Osteocyte (in vitro differentiated cells): ENCODE measurements around the gene LRRTM1. TPM values are rescaled to one million over a fixed set of nuclear protein-coding genes. Genes with fewer than 3 reads are reported as not detected.

Source experiments
- DNase-seq: peaks from one replicate; pipeline ENCODE4 v3.0.0; 2021; ENCODE audit warnings: mixed read lengths; ENCODE audit not compliant: unreplicated experiment; ENCODE audit errors: extremely low spot score
- H3K27ac Mint-ChIP-seq: one replicate; pipeline ENCODE4 v1.8.0; 2021; ENCODE audit warnings: mild to moderate bottlenecking, mixed read lengths; ENCODE audit not compliant: unreplicated experiment
- H3K27me3 Mint-ChIP-seq: one replicate; pipeline ENCODE4 v1.8.0; 2021; ENCODE audit warnings: mixed read lengths; ENCODE audit not compliant: unreplicated experiment
- H3K36me3 Mint-ChIP-seq: one replicate; pipeline ENCODE4 v1.8.0; 2021; ENCODE audit warnings: mixed read lengths; ENCODE audit not compliant: unreplicated experiment
- H3K4me1 Mint-ChIP-seq: one replicate; pipeline ENCODE4 v1.8.0; 2021; ENCODE audit warnings: mixed read lengths; ENCODE audit not compliant: unreplicated experiment
- H3K4me3 Mint-ChIP-seq: one replicate; pipeline ENCODE4 v1.8.0; 2021; ENCODE audit warnings: mild to moderate bottlenecking, moderate library complexity, mixed read lengths; ENCODE audit not compliant: unreplicated experiment
- H3K9me3 Mint-ChIP-seq: one replicate; pipeline ENCODE4 v1.8.0; 2021; ENCODE audit warnings: mixed read lengths; ENCODE audit not compliant: unreplicated experiment
- total RNA-seq: library from RNA; stranded (reverse); gene quantifications from 2 replicates; pipeline ENCODE4 v1.2.1, GENCODE V29; 2021
- TF ChIP-seq, protein P1 (sequence below): fragments of 200-600 bp; sonication (generic); IDR thresholded peaks from 2 replicates; pipeline ENCODE4 v1.5.0; 2021; ENCODE audit warnings: antibody characterized with exemption, mild to moderate bottlenecking, moderate library complexity

Gene LRRTM1
- total RNA-seq, 1 donor from 2014 or later = not detected

DNA sequence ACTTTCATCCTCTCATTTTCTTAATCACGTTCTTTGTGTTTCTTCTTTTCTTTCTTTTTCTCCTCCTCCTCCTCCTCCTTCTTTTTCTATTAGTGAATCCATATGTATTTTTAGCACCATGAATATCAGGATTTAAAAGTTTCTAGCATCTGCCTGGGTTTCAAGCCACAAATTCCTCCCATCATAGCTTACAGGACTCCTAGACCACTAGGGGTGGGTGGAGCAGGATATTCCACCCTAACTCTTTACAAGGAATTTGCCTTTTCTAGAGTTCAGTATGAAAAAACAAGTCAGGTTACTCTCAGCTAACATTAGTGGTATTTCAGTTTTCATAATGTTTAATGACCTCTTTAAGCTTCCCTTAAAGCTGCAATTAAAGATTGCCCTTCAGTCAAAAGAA lies 19.1 kb upstream of the LRRTM1 start:
- H3K4me1 Mint-ChIP-seq = no peaks in the 10 kb centered on the region
- no peak overlapping the region for H3K4me3 Mint-ChIP-seq
- no peaks in the 10 kb centered on the region for H3K36me3 Mint-ChIP-seq
- TF ChIP-seq, protein P1, sequence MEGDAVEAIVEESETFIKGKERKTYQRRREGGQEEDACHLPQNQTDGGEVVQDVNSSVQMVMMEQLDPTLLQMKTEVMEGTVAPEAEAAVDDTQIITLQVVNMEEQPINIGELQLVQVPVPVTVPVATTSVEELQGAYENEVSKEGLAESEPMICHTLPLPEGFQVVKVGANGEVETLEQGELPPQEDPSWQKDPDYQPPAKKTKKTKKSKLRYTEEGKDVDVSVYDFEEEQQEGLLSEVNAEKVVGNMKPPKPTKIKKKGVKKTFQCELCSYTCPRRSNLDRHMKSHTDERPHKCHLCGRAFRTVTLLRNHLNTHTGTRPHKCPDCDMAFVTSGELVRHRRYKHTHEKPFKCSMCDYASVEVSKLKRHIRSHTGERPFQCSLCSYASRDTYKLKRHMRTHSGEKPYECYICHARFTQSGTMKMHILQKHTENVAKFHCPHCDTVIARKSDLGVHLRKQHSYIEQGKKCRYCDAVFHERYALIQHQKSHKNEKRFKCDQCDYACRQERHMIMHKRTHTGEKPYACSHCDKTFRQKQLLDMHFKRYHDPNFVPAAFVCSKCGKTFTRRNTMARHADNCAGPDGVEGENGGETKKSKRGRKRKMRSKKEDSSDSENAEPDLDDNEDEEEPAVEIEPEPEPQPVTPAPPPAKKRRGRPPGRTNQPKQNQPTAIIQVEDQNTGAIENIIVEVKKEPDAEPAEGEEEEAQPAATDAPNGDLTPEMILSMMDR = no peak
- no peaks in the 10 kb centered on the region for H3K9me3 Mint-ChIP-seq
- H3K27me3 Mint-ChIP-seq = no peaks in the 10 kb centered on the region
- DNase-seq = no peak
- H3K27ac Mint-ChIP-seq = no peak overlapping the region

DNA sequence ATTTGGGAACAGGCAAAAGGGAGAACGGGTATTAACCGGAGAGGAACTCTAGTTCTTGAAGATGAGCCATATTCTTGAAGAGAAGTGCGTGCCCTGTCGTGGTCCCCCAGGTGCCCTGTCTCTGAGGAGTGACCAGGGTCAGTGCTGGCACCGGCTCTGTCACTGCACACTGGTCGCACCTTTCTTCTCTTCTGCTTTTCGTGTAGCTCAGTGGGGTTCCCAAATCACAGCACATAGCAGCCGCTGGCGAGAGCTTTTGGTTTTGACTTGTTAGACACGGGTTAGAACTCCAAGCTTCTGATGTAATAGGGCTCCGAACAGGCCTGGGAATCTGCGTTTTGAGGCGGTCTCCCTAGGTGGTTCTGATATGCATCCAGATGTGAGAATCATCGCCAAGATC lies 18.4 kb upstream of the LRRTM1 start:
- no peaks in the 10 kb centered on the region for H3K36me3 Mint-ChIP-seq
- no peak for DNase-seq
- no peak overlapping the region for H3K27ac Mint-ChIP-seq
- TF ChIP-seq, protein P1 = no peak
- no peak overlapping the region for H3K4me3 Mint-ChIP-seq
- H3K4me1 Mint-ChIP-seq = no peaks in the 10 kb centered on the region
- no peaks in the 10 kb centered on the region for H3K9me3 Mint-ChIP-seq
- no peaks in the 10 kb centered on the region for H3K27me3 Mint-ChIP-seq

- no peak overlapping the region for H3K4me3 Mint-ChIP-seq
- no peak overlapping the region for H3K27ac Mint-ChIP-seq
- H3K4me1 Mint-ChIP-seq = no peaks in the 10 kb centered on the region
- TF ChIP-seq, protein P1 = no peak
- H3K36me3 Mint-ChIP-seq = no peaks in the 10 kb centered on the region
- DNase-seq = no peak
- H3K9me3 Mint-ChIP-seq = peaks cover 3% of the 10 kb centered on the region
- no peaks in the 10 kb centered on the region for H3K27me3 Mint-ChIP-seq
These were observed 17.9 kb upstream of the LRRTM1 start for GRCh38 chr2:80322311-80322920.

DNA sequence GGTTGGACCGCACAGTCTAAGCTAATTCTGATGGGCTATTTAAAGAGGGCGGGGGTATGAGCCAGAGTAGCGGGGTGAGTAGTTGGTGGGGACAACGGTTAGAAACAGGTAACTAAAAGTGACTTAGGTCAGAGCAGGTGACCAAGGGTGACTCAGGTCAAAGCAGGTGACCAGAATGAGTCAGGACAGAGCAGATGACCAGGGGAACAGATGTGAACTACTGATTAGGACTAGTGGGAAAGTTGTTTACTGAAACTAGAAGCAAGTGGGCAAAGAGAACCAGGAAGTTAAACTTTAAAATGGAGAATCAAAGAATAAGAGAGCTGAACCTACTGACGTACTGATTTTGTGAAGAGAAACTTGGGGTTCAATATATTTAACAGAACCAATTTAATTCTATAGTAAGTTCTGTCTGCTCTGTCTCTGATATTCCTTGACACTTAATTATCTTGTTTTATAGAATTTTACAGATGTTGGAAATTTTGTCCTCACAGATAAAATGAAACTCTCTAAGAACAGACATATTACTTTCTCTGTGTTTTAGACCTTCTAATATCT lies 7.8 kb upstream of the LRRTM1 start:
- Mint-ChIP-seq H3K36me3 (no peaks in the 10 kb centered on the region), H3K27me3 (no peaks in the 10 kb centered on the region), H3K9me3 (peaks cover 3% of the 10 kb centered on the region), H3K4me1 (no peaks in the 10 kb centered on the region), H3K4me3 (no peak overlapping the region), H3K27ac (no peak overlapping the region)
- TF ChIP-seq, protein P1 = no peak
- no peak for DNase-seq

DNA sequence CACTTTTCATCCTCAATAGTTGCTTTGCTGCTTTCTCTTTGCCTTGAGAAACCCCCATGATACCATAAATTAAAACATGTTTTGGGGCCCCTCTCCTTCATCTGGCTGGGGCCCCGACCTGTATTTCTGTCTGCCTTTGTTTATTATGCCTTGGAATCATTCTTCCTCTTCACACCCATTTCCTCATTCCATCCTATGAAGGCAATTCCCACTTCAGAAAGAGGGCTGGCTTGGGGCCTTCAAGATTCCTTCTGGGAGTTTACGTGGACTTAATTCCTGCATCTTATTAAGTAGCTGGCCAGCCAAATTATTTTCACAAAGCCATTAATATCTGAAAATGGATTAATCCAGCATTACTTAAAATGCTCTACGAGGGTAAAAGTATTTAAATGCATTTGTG lies 6.8 kb upstream of the LRRTM1 start:
- H3K27me3 Mint-ChIP-seq = peaks cover 1% of the 10 kb centered on the region
- H3K27ac Mint-ChIP-seq = no peak overlapping the region
- H3K4me1 Mint-ChIP-seq = no peaks in the 10 kb centered on the region
- peaks cover 3% of the 10 kb centered on the region for H3K9me3 Mint-ChIP-seq
- no peak for DNase-seq
- H3K4me3 Mint-ChIP-seq = no peak overlapping the region
- TF ChIP-seq, protein P1 = no peak
- H3K36me3 Mint-ChIP-seq = no peaks in the 10 kb centered on the region
